GM12892 (cell line): ENCODE results near the gene NAPEPLD.

ENCODE experiments used
- POLR2A ChIP-seq: IDR thresholded peaks from 2 replicates; pipeline ENCODE4 v1.6.1; 2011; ENCODE audit warnings: low read depth, low read length, control low read depth
- POLR2AphosphoS5 ChIP-seq: IDR thresholded peaks from 2 replicates; pipeline ENCODE4 v1.6.1; 2011; ENCODE audit warnings: low read depth, low read length, control low read depth

DNA sequence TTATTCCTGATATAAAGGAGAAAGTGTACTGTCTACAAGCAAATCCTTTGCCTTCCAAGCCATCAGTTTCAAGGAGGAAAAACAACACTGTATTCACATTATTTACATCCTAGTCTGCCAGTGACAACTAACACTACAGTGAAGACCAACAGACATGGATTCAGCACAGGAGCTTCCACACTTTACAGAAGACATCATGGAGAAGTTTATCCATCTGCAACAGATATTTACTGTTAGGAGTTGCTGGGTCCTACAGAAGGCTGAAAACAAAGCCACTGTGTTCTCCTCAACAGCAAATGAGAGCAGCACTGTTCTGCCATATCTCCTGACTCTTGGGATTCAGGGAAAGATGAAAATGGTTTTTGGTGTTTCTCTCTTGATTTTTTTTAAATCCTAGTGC is 31.9 kb downstream of the NAPEPLD start:
- no peak for TF ChIP-seq POLR2A
- TF ChIP-seq POLR2AphosphoS5: no peak
